GM12878 (cell line): ENCODE data around the gene CXCL1. TPM values are rescaled to one million over a fixed set of nuclear protein-coding genes. Genes with fewer than 3 reads are reported as not detected.

ENCODE experiments used
- ATAC-seq: fragments of 200-7000 bp; cut with Tn5 transposase; 3 replicates; pipeline ENCODE4 v1.9.1; 2020; ENCODE audit warnings: mild to moderate bottlenecking, moderate library complexity
- BruUV-seq: library from RNA; stranded (reverse); fragments of 400-500 nt; replicated peaks from 2 replicates; lab custom pipeline; 2021; lab: Mats Ljungman, UMichigan
- CTCF ChIA-PET: fragments of 300-600 bp; sonication (Branson Sonifier 250); formaldehyde crosslinking; extraction: SDS; loops from one replicate; lab custom pipeline; 2021; ENCODE audit warnings: inconsistent platforms; lab: Yijun Ruan, JAX
- POLR2A ChIA-PET: fragments of 350-600 bp; formaldehyde crosslinking; extraction: SDS; loops from one replicate; lab custom pipeline; 2021; ENCODE audit warnings: inconsistent platforms; lab: Charles Lee
- RAD21 ChIA-PET: fragments of 300-600 bp; sonication (Branson Sonifier 250); formaldehyde crosslinking; loops from one replicate; lab custom pipeline; 2023; ENCODE audit warnings: antibody characterized with exemption; ENCODE audit not compliant: unreplicated experiment; lab: Charles Lee
- SMC1A ChIA-PET: fragments of 300-600 bp; sonication (Branson Sonifier 250); formaldehyde crosslinking; loops from one replicate; lab custom pipeline; 2023; ENCODE audit not compliant: unreplicated experiment, uncharacterized antibody; lab: Charles Lee
- DNase-seq: peaks from one replicate; pipeline ENCODE4 v3.0.0-alpha.2; 2011; ENCODE audit warnings: low read depth, low spot score
- FAIRE-seq: peaks from 3 replicates; lab custom pipeline; 2011; peaks lifted over from hg19 to GRCh38; lab: Jason Lieb, UNC
- H2AFZ ChIP-seq: 2 replicates; pipeline ENCODE4 v1.6.0; 2011; ENCODE audit warnings: low read depth, low read length, control low read depth; ENCODE audit not compliant: control insufficient read depth
- H3K27ac ChIP-seq: 2 replicates; pipeline ENCODE4 v1.5.1; 2011; ENCODE audit warnings: control low read depth; ENCODE audit not compliant: control insufficient read depth, insufficient read depth
- H3K27me3 ChIP-seq, 2 experiments: replicated peaks in 1 of 2; 2 replicates each; pipeline versions ENCODE4 v1.6.0 to v1.6.1; 2011; ENCODE audit warnings: low read length in 1 of 2; ENCODE audit not compliant: control insufficient read depth in 2 of 2, insufficient read depth in 2 of 2
- H3K36me3 ChIP-seq, 2 experiments: 2 replicates each; pipeline ENCODE4 v1.5.1; 2011; ENCODE audit warnings: low read length in 1 of 2; ENCODE audit not compliant: control insufficient read depth in 2 of 2, insufficient read depth in 2 of 2
- H3K4me1 ChIP-seq: 2 replicates; pipeline ENCODE4 v1.6.1; 2011; ENCODE audit warnings: mild to moderate bottlenecking, low read length, moderate library complexity, mixed read lengths; ENCODE audit not compliant: control insufficient read depth, insufficient read depth
- H3K4me2 ChIP-seq: 2 replicates; pipeline ENCODE4 v1.6.0; 2011; ENCODE audit warnings: control low read depth; ENCODE audit not compliant: control insufficient read depth, insufficient read depth
- H3K4me3 ChIP-seq: fragments of 200-600 bp; sonication (generic); 2 replicates; pipeline ENCODE4 v1.5.1; 2016
- H3K79me2 ChIP-seq: 2 replicates; pipeline ENCODE4 v1.6.0; 2011; ENCODE audit warnings: low read length; ENCODE audit not compliant: control insufficient read depth, insufficient read depth
- H3K9ac ChIP-seq: 2 replicates; pipeline ENCODE4 v1.8.0; 2011; ENCODE audit warnings: low read length, control low read depth, mixed read lengths; ENCODE audit not compliant: control insufficient read depth, insufficient read depth
- H3K9me3 ChIP-seq: replicated peaks from 3 replicates; pipeline ENCODE4 v1.5.1; 2011; ENCODE audit warnings: mild to moderate bottlenecking, low read length; ENCODE audit not compliant: control insufficient read depth, insufficient read depth
- H4K20me1 ChIP-seq: 2 replicates; pipeline ENCODE4 v1.6.0; 2011; ENCODE audit not compliant: control insufficient read depth, insufficient read depth
- BRCA1 ChIP-seq: IDR thresholded peaks from 2 replicates; pipeline ENCODE4 v1.6.1; 2011; ENCODE audit warnings: low read depth, low read length, improper control_type of control experiment
- SMAD5 ChIP-seq: IDR thresholded peaks from 2 replicates; pipeline ENCODE4 v1.6.1; 2016; ENCODE audit warnings: antibody characterized with exemption, low read depth
- WGBS: methylation state at CpG from one replicate; pipeline ENCODE4 v1.1.6; 2016; ENCODE audit warnings: low lambda C conversion rate; ENCODE audit not compliant: insufficient replicate concordance, insufficient coverage; ENCODE audit errors: missing lambda C conversion rate; 5-methylcytosine and 5-hydroxymethylcytosine counted together
- in situ Hi-C: fragments of 300-500 bp; cut with MboI; formaldehyde crosslinking; loops from 9 replicates; pipeline ENCODE4 v1.14.3; 2018; ENCODE audit warnings: mixed read lengths
- intact Hi-C: fragments of 100-400 bp; cut with micrococcal nuclease; formaldehyde crosslinking; loops from one replicate; pipeline ENCODE4 v1.14.2; 2022; ENCODE audit not compliant: unreplicated experiment
- polyA plus RNA-seq, 11 experiments: library from polyadenylated mRNA; depleted of rRNA in 4 of 11; unstranded in 6 of 11; stranded (reverse) in 5 of 11; fragments of >200 nt; fragmentation: Nextera tagmentation in 4 of 11; fragmentation: Illumina TruSeq in 1 of 11; extraction: Ambion mirVana in 4 of 11; extraction: Trizol in 1 of 11; gene quantifications; 1 replicate in 1 of 11; 2 replicates in 10 of 11; pipeline versions ENCODE4 v1.2.1 to v1.2.3, GENCODE V29; 2011 to 2016; ENCODE audit warnings: inconsistent platforms in 2 of 11, missing spikeins in 2 of 11, low read depth in 1 of 11
- total RNA-seq, 4 experiments: library from RNA; depleted of rRNA in 3 of 4; stranded (reverse); fragments of >200 nt in 3 of 4; fragmentation: Illumina TruSeq in 1 of 4; extraction: Trizol in 1 of 4; gene quantifications; 2 replicates each; pipeline versions ENCODE4 v1.2.1 to v1.2.3, GENCODE V29; 2013 to 2021
- TF ChIP-seq, protein P1 (sequence below): IDR thresholded peaks from 2 replicates; pipeline ENCODE4 v1.6.1; 2012; ENCODE audit warnings: low read depth, low read length, improper control_type of control experiment
- TF ChIP-seq, protein P2 (sequence below): fragments of 450-650 bp; IDR thresholded peaks from 2 replicates; pipeline ENCODE4 v1.6.1; 2017; ENCODE audit warnings: borderline replicate concordance
- TF ChIP-seq, protein P3 (sequence below): IDR thresholded peaks from 2 replicates; pipeline ENCODE4 v1.6.1; 2011; ENCODE audit warnings: borderline replicate concordance, low read depth, mild to moderate bottlenecking, moderate library complexity, mixed read lengths, low read length; ENCODE audit not compliant: insufficient read depth; ENCODE audit errors: extremely low read length

CXCL1 gene
- total and polyA plus RNA-seq, 10 of the 15 experiments (the other 5 are each of a cell fraction or from before 2014, with no cell fraction given): not detected

DNA sequence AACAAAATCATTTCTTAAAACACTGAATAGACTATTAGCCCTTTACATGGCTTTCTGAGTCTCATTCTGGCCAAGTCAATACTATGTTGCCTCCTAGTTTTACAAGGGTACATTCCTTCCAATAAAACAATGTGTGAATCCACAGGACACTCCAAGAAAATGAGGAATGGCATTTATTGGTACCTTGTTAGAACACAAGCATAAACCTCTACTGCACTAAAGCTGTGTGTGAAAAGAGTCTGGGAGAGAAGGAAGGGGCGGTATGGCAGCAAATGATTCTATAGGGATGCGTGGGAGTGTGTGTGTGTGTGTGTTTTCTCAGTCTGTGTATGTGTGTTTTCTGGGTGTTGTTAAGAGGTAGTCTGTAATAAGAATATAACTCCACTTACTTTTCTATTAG lies 48.9 kb downstream of the CXCL1 start:
- intact Hi-C loops: no loop called here
- WGBS: 3% methylated on average over 2 of the region's 2 CpGs
- no peaks in the 10 kb centered on the region for H3K4me1 ChIP-seq
- no peak for FAIRE-seq
- H2AFZ ChIP-seq: no peak overlapping the region
- POLR2A ChIA-PET: no interaction called here
- no TSS peak for BruUV-seq
- no peak for TF ChIP-seq BRCA1
- TF ChIP-seq, protein P1, sequence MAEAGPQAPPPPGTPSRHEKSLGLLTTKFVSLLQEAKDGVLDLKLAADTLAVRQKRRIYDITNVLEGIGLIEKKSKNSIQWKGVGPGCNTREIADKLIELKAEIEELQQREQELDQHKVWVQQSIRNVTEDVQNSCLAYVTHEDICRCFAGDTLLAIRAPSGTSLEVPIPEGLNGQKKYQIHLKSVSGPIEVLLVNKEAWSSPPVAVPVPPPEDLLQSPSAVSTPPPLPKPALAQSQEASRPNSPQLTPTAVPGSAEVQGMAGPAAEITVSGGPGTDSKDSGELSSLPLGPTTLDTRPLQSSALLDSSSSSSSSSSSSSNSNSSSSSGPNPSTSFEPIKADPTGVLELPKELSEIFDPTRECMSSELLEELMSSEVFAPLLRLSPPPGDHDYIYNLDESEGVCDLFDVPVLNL: no peak
- TF ChIP-seq, protein P2, sequence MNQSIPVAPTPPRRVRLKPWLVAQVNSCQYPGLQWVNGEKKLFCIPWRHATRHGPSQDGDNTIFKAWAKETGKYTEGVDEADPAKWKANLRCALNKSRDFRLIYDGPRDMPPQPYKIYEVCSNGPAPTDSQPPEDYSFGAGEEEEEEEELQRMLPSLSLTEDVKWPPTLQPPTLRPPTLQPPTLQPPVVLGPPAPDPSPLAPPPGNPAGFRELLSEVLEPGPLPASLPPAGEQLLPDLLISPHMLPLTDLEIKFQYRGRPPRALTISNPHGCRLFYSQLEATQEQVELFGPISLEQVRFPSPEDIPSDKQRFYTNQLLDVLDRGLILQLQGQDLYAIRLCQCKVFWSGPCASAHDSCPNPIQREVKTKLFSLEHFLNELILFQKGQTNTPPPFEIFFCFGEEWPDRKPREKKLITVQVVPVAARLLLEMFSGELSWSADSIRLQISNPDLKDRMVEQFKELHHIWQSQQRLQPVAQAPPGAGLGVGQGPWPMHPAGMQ: no peak
- TF ChIP-seq, protein P3, sequence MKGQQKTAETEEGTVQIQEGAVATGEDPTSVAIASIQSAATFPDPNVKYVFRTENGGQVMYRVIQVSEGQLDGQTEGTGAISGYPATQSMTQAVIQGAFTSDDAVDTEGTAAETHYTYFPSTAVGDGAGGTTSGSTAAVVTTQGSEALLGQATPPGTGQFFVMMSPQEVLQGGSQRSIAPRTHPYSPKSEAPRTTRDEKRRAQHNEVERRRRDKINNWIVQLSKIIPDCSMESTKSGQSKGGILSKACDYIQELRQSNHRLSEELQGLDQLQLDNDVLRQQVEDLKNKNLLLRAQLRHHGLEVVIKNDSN: no peak
- no peak for TF ChIP-seq SMAD5
- TF ChIP-seq, all 136 proteins: peak for 0
- Histone ChIP-seq H3K4me2 (no peak overlapping the region), H3K9ac (no peak overlapping the region), H3K36me3 (no peaks in the 10 kb centered on the region), H3K79me2 (no peaks in the 10 kb centered on the region), H4K20me1 (no peaks in the 10 kb centered on the region), H3K27me3 (no peaks in the 10 kb centered on the region), H3K27ac (no peak overlapping the region), H3K4me3 (no peak overlapping the region), H3K9me3 (no peaks in the 10 kb centered on the region)
- ChIA-PET RAD21 (interaction anchor here (1.7 kb wide), 1 partner anchor 384 kb away, joined by 3 read pairs; no protein-coding TSS in a partner anchor), SMC1A (no interaction called here), CTCF (no interaction called here)
- in situ Hi-C loops: no loop called here
- ATAC-seq (no peak), DNase-seq (no peak)
